ENCODE measurements around the gene ANP32A.

DNA sequence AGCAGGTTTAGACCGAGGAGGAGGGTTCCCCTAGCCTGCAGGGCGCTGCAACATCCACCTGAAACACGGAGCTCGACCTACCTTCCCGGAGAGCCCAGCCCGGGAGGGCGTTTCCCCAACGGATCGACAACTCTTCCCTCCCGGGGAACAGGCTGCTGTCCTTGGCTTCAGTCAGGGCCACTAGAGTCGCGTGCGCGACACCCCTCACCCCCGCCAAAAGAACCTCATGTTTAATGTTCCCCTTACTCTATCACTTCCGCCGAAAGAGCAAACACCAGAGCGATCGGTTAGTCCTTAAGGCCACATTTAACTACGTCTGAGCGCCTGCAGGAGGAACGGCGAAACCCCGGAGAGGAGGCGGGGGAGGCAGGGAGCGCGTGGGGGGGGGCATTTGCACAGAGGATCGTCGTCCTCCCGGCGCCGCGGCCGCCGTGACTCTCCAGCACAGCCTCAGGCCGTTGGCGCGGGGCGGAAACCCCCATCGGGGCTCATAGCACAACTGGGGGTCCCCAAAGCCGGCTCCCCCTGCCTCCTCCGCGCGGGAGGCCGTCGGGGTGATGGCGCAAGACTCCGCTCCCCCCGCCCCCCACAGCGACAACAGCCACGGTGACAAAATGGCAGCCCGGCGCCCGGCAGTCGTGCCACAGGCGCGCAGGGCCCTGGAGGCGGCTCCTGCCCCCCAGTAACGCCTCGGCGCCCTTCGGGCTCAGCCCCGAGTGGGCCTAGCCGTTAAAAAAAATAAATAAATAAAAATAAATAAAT is 3.2 kb downstream of the ANP32A start:
- no peak for TF ChIP-seq EZH2 (IDR thresholded peaks at IDR 0.05; ENCODE audit: low read length, missing control alignments)
- TF ChIP-seq, protein P1, sequence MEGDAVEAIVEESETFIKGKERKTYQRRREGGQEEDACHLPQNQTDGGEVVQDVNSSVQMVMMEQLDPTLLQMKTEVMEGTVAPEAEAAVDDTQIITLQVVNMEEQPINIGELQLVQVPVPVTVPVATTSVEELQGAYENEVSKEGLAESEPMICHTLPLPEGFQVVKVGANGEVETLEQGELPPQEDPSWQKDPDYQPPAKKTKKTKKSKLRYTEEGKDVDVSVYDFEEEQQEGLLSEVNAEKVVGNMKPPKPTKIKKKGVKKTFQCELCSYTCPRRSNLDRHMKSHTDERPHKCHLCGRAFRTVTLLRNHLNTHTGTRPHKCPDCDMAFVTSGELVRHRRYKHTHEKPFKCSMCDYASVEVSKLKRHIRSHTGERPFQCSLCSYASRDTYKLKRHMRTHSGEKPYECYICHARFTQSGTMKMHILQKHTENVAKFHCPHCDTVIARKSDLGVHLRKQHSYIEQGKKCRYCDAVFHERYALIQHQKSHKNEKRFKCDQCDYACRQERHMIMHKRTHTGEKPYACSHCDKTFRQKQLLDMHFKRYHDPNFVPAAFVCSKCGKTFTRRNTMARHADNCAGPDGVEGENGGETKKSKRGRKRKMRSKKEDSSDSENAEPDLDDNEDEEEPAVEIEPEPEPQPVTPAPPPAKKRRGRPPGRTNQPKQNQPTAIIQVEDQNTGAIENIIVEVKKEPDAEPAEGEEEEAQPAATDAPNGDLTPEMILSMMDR (conservative IDR thresholded peaks at IDR 0.05 in 1 of 2, IDR thresholded peaks at IDR 0.05 in 1 of 2; ENCODE audit: low read depth in 1 of 2, low read length in 2 of 2): no peak
